Measurements from ENCODE around the gene TMA7. TPM values are rescaled to one million over a fixed set of nuclear protein-coding genes. Genes with fewer than 3 reads are reported as not detected.
A peak's percentile ranks its signal among the peaks of the same experiment; 100 is the strongest.

TMA7 gene
- total and polyA plus RNA-seq, 2 of the 13 experiments (the other 11 are each of a cell fraction or from before 2014, with no cell fraction given): 100 to 486 TPM

GRCh38 chr3:48429317-48429959 is 10.6 kb upstream of the TMA7 start (continued):
- TF ChIP-seq KLF12 (CRISPR knock-in tag; IDR thresholded peaks at IDR 0.05; ENCODE audit: borderline replicate concordance) (peak; percentile 36; the same call in 1 of the 2 replicates), IRX3 (CRISPR knock-in tag; IDR thresholded peaks at IDR 0.05; ENCODE audit: borderline replicate concordance, low read depth) (peak; percentile 20; the same call in 1 of the 2 replicates), BRF2 (CRISPR knock-in tag; IDR thresholded peaks at IDR 0.05) (0 out of 2 replicates have a peak, but pooled peaks have one; percentile 8), RAD21 (CRISPR knock-in tag; IDR thresholded peaks at IDR 0.05) (peak; percentile 40), SRSF4 (IDR thresholded peaks at IDR 0.05; ENCODE audit: low read depth, low read length, poor library complexity, severe bottlenecking) (peak; percentile 77), ZNF607 (CRISPR knock-in tag; IDR thresholded peaks at IDR 0.05; ENCODE audit: borderline replicate concordance) (peak; percentile 61), GLMP (CRISPR knock-in tag; IDR thresholded peaks at IDR 0.05; ENCODE audit: borderline replicate concordance) (no peak), FOXC1 (CRISPR knock-in tag; IDR thresholded peaks at IDR 0.05; ENCODE audit: borderline replicate concordance) (0 out of 2 replicates have a peak, but pooled peaks have one; percentile 16), ZNF20 (CRISPR knock-in tag; IDR thresholded peaks at IDR 0.05) (no peak), RXRA (CRISPR knock-in tag; IDR thresholded peaks at IDR 0.05) (no peak), TMF1 (CRISPR knock-in tag; IDR thresholded peaks at IDR 0.05; ENCODE audit: low read depth) (peak; percentile 23; the same call in 1 of the 2 replicates), CHD2 (IDR thresholded peaks at IDR 0.05; ENCODE audit: low read depth, low read length) (no peak), SRSF1 (optimal IDR thresholded peaks at IDR 0.05; ENCODE audit: low read depth, low read length) (no peak), TEAD2 (CRISPR knock-in tag; IDR thresholded peaks at IDR 0.05) (0 out of 2 replicates have a peak, but pooled peaks have one; percentile 29), ZBTB2 (CRISPR knock-in tag; IDR thresholded peaks at IDR 0.05; ENCODE audit: low read depth) (0 out of 2 replicates have a peak, but pooled peaks have one; percentile 12), ZSCAN21 (CRISPR knock-in tag; IDR thresholded peaks at IDR 0.05; ENCODE audit: borderline replicate concordance) (0 out of 2 replicates have a peak, but pooled peaks have one; percentile 8), AGO2 (optimal IDR thresholded peaks at IDR 0.05; ENCODE audit: low read depth, low read length) (peak; percentile 95), AGO1 (IDR thresholded peaks at IDR 0.05; ENCODE audit: low read depth, low read length, poor library complexity, severe bottlenecking) (peak; percentile 70), ZFYVE20 (CRISPR knock-in tag; IDR thresholded peaks at IDR 0.05; ENCODE audit: borderline replicate concordance, low read depth) (no peak), ZNF558 (CRISPR knock-in tag; IDR thresholded peaks at IDR 0.05; ENCODE audit: borderline replicate concordance) (no peak), ZNF34 (CRISPR knock-in tag; IDR thresholded peaks at IDR 0.05; ENCODE audit: borderline replicate concordance) (no peak), ZBTB39 (CRISPR knock-in tag; IDR thresholded peaks at IDR 0.05) (0 out of 2 replicates have a peak, but pooled peaks have one; percentile 1), MXI1 (IDR thresholded peaks at IDR 0.05; ENCODE audit: borderline replicate concordance, low read depth, low read length) (0 out of 3 replicates have a peak, but pooled peaks have one; percentile 34)
